Epithelial cell of umbilical artery (primary cell): Measurements from ENCODE around the gene VEGFA. TPM values are rescaled to one million over a fixed set of nuclear protein-coding genes. Genes with fewer than 3 reads are reported as not detected.

Experiments used
- total RNA-seq: library from RNA; depleted of rRNA; stranded (reverse); fragments of >200 nt; gene quantifications from 2 replicates; pipeline ENCODE4 v1.2.3, GENCODE V29; 2014

Gene VEGFA
- 18.2 and 31.9 TPM in 2 replicates for total RNA-seq

GRCh38 chr6:43769526-43770371, at the start of gene VEGFA:
Gene VEGFA, plus strand, starts transcription at chr6:43770211.

Other genes starting within 250 kb of the VEGFA start
- 25.3 and 28.7 TPM in 2 replicates for gene XPO5, start 194.2 kb upstream of the VEGFA start, total RNA-seq
- 20.8 and 22.5 TPM in 2 replicates for gene POLH, start 194.0 kb upstream of the VEGFA start, total RNA-seq
- 28.6 and 47.4 TPM in 2 replicates for gene GTPBP2, start 140.9 kb upstream of the VEGFA start, total RNA-seq
- gene MAD2L1BP, start 134.4 kb upstream of the VEGFA start, total RNA-seq = 29.9 and 64.0 TPM in 2 replicates
- gene RSPH9, start 125.2 kb upstream of the VEGFA start, total RNA-seq = 0.15 and 0.32 TPM in 2 replicates
- gene MRPS18A, start 82.4 kb upstream of the VEGFA start, total RNA-seq = 54.9 and 66.3 TPM in 2 replicates